IMR-90 (cell line): ENCODE measurements around the gene ZNF827. TPM values are rescaled to one million over a fixed set of nuclear protein-coding genes. Genes with fewer than 3 reads are reported as not detected.

Source experiments
- ATAC-seq: fragments of 200-7000 bp; cut with Tn5 transposase; 2 replicates; pipeline ENCODE4 v1.9.1; 2020; ENCODE audit warnings: low read depth, mild to moderate bottlenecking, moderate library complexity
- BruUV-seq: library from RNA; stranded (reverse); fragments of 400-500 nt; replicated peaks from 2 replicates; lab custom pipeline; 2021; lab: Mats Ljungman, UMichigan
- CTCF ChIA-PET: fragments of 300-600 bp; formaldehyde crosslinking; extraction: SDS; loops from one replicate; lab custom pipeline; 2021; ENCODE audit warnings: antibody characterized with exemption; lab: Yijun Ruan, JAX
- POLR2A ChIA-PET: fragments of 300-600 bp; sonication (Branson Sonifier 250); formaldehyde crosslinking; loops from one replicate; lab custom pipeline; 2022; ENCODE audit warnings: antibody characterized with exemption; ENCODE audit not compliant: unreplicated experiment; lab: Charles Lee
- DNase-seq: peaks from one replicate; pipeline ENCODE4 v3.0.0; 2013
- H2AFZ ChIP-seq: replicated peaks from 2 replicates; pipeline ENCODE3; 2013; ENCODE audit warnings: low read length, mild to moderate bottlenecking; ENCODE audit not compliant: poor library complexity
- H2AK5ac ChIP-seq: 2 replicates; pipeline ENCODE4 v1.6.1; 2013; ENCODE audit warnings: low read depth, low read length, inconsistent platforms
- H2AK9ac ChIP-seq: replicated peaks from 2 replicates; pipeline ENCODE3; 2013; ENCODE audit warnings: mild to moderate bottlenecking, low read depth, low read length, moderate library complexity; ENCODE audit not compliant: poor library complexity
- H2BK120ac ChIP-seq: 2 replicates; pipeline ENCODE4 v1.6.1; 2013; ENCODE audit warnings: low read depth, low read length, inconsistent platforms
- H2BK15ac ChIP-seq: 3 replicates; pipeline ENCODE4 v1.6.1; 2013; ENCODE audit warnings: low read depth, low read length, inconsistent platforms
- H2BK20ac ChIP-seq: 2 replicates; pipeline ENCODE4 v1.6.1; 2013; ENCODE audit warnings: low read depth, mild to moderate bottlenecking, inconsistent platforms, low read length, moderate library complexity
- H2BK5ac ChIP-seq: 2 replicates; pipeline ENCODE4 v1.6.1; 2013; ENCODE audit warnings: mild to moderate bottlenecking, low read depth, low read length, inconsistent platforms; ENCODE audit not compliant: poor library complexity, severe bottlenecking
- H3K14ac ChIP-seq: replicated peaks from 2 replicates; pipeline ENCODE4 v1.6.1; 2013; ENCODE audit warnings: low read depth, low read length, inconsistent platforms
- H3K18ac ChIP-seq: 2 replicates; pipeline ENCODE4 v1.6.1; 2013; ENCODE audit warnings: low read depth, low read length, control low read depth
- H3K23ac ChIP-seq: 2 replicates; pipeline ENCODE4 v1.6.1; 2013; ENCODE audit warnings: low read depth, low read length, inconsistent platforms
- H3K27ac ChIP-seq: 2 replicates; pipeline ENCODE4 v1.5.1; 2013; ENCODE audit warnings: mild to moderate bottlenecking, control low read depth, low read length; ENCODE audit not compliant: insufficient read depth
- H3K27me3 ChIP-seq: 2 replicates; pipeline ENCODE4 v1.6.1; 2013; ENCODE audit warnings: low read length; ENCODE audit not compliant: control insufficient read depth, insufficient read depth
- H3K36me3 ChIP-seq: 2 replicates; pipeline ENCODE4 v1.6.1; 2013; ENCODE audit warnings: low read length, mixed read lengths; ENCODE audit not compliant: control insufficient read depth, insufficient read depth
- H3K4ac ChIP-seq: 2 replicates; pipeline ENCODE4 v1.6.1; 2013; ENCODE audit warnings: low read depth, low read length, inconsistent platforms
- H3K4me1 ChIP-seq: 2 replicates; pipeline ENCODE4 v1.6.1; 2013; ENCODE audit warnings: low read length, mixed read lengths; ENCODE audit not compliant: control insufficient read depth, insufficient read depth
- H3K4me2 ChIP-seq: 2 replicates; pipeline ENCODE4 v1.6.1; 2013; ENCODE audit warnings: low read depth, mild to moderate bottlenecking, control low read depth, low read length, moderate library complexity
- H3K4me3 ChIP-seq: 2 replicates; pipeline ENCODE4 v1.5.1; 2013; ENCODE audit warnings: low read depth, mild to moderate bottlenecking, control low read depth, low read length, moderate library complexity; ENCODE audit not compliant: insufficient read depth
- H3K56ac ChIP-seq: 2 replicates; pipeline ENCODE4 v1.6.1; 2013; ENCODE audit warnings: low read length, inconsistent platforms; ENCODE audit not compliant: insufficient read depth; ENCODE audit errors: extremely low read depth
- H3K79me1 ChIP-seq, 2 experiments: 2 replicates each; pipeline ENCODE4 v1.6.1; 2013; ENCODE audit warnings: low read length in 2 of 2, inconsistent platforms in 1 of 2, low read depth in 1 of 2
- H3K9ac ChIP-seq: 2 replicates; pipeline ENCODE4 v1.6.1; 2013; ENCODE audit warnings: low read depth, low read length, control low read depth
- H3K9me1 ChIP-seq: 2 replicates; pipeline ENCODE4 v1.6.1; 2013; ENCODE audit warnings: low read length, inconsistent platforms; ENCODE audit not compliant: insufficient read depth
- H3K9me3 ChIP-seq: 2 replicates; pipeline ENCODE4 v1.6.1; 2013; ENCODE audit warnings: low read length; ENCODE audit not compliant: control insufficient read depth, insufficient read depth
- H4K20me1 ChIP-seq: 2 replicates; pipeline ENCODE4 v1.6.1; 2013; ENCODE audit warnings: low read length, inconsistent platforms; ENCODE audit not compliant: insufficient read depth
- H4K5ac ChIP-seq: 2 replicates; pipeline ENCODE4 v1.6.1; 2013; ENCODE audit warnings: mild to moderate bottlenecking, low read depth, low read length, control low read depth
- H4K8ac ChIP-seq, 2 experiments: 2 replicates each; pipeline ENCODE4 v1.6.1; 2013; ENCODE audit warnings: low read depth in 2 of 2, low read length in 2 of 2, control low read depth in 1 of 2, inconsistent platforms in 1 of 2
- H4K91ac ChIP-seq: 2 replicates; pipeline ENCODE4 v1.6.1; 2013; ENCODE audit warnings: low read depth, low read length, inconsistent platforms; ENCODE audit not compliant: insufficient read depth
- CEBPB ChIP-seq: IDR thresholded peaks from 2 replicates; pipeline ENCODE4 v1.6.1; 2012; ENCODE audit warnings: low read depth, low read length, improper control_type of control experiment
- CHD1 ChIP-seq: IDR thresholded peaks from 2 replicates; pipeline ENCODE4 v1.6.1; 2012; ENCODE audit warnings: low read depth, low read length, improper control_type of control experiment
- ELK1 ChIP-seq: fragments of 150-350 bp; IDR thresholded peaks from 2 replicates; pipeline ENCODE4 v1.6.1; 2016; ENCODE audit warnings: low read depth, mild to moderate bottlenecking, low read length, moderate library complexity, borderline replicate concordance
- FOS ChIP-seq: fragments of 150-350 bp; IDR thresholded peaks from 2 replicates; pipeline ENCODE4 v1.6.1; 2016; ENCODE audit warnings: low read depth, low read length
- MAFK ChIP-seq: IDR thresholded peaks from 2 replicates; pipeline ENCODE4 v1.6.1; 2012; ENCODE audit warnings: low read depth, low read length, improper control_type of control experiment
- MAZ ChIP-seq: IDR thresholded peaks from 2 replicates; pipeline ENCODE4 v1.6.1; 2012; ENCODE audit warnings: low read depth, mild to moderate bottlenecking, low read length, improper control_type of control experiment, moderate library complexity, borderline replicate concordance
- RAD21 ChIP-seq: IDR thresholded peaks from 2 replicates; pipeline ENCODE4 v1.6.1; 2012; ENCODE audit warnings: low read length, improper control_type of control experiment
- RCOR1 ChIP-seq: IDR thresholded peaks from 2 replicates; pipeline ENCODE4 v1.6.1; 2012; ENCODE audit warnings: mild to moderate bottlenecking, low read length, improper control_type of control experiment; ENCODE audit not compliant: insufficient replicate concordance
- RFX5 ChIP-seq: IDR thresholded peaks from 2 replicates; pipeline ENCODE4 v1.8.0; 2012; ENCODE audit warnings: low read depth, mild to moderate bottlenecking, low read length, moderate library complexity
- SMC3 ChIP-seq: fragments of 150-350 bp; IDR thresholded peaks from 2 replicates; pipeline ENCODE4 v1.6.1; 2016; ENCODE audit warnings: low read depth, mild to moderate bottlenecking, antibody characterized with exemption, low read length, moderate library complexity
- WGBS, 2 experiments: methylation state at CpG; one replicate each; pipeline versions ENCODE4 v1.1.5 to v1.1.7; 2013; ENCODE audit warnings: missing lambda C conversion rate in 2 of 2; ENCODE audit not compliant: insufficient read length in 1 of 2; ENCODE audit errors: extremely low coverage in 2 of 2; 5-methylcytosine and 5-hydroxymethylcytosine counted together
- dilution Hi-C: fragments of 300-500 bp; cut with HindIII; formaldehyde crosslinking; loops from one replicate; pipeline ENCODE4 v1.14.3; 2018; ENCODE audit warnings: low sequenced_read_pairs; ENCODE audit not compliant: unreplicated experiment
- in situ Hi-C: fragments of 300-500 bp; cut with MboI; formaldehyde crosslinking; loops from 3 replicates; pipeline ENCODE4 v1.14.3; 2019; ENCODE audit warnings: low sequenced_read_pairs, inconsistent platforms, mixed read lengths
- intact Hi-C: fragments of 100-400 bp; cut with micrococcal nuclease; formaldehyde crosslinking; loops from 2 replicates; pipeline ENCODE4 v1.10.0; 2022
- polyA plus RNA-seq, 3 experiments: library from polyadenylated mRNA; depleted of rRNA; stranded (reverse); fragments of >200 nt; gene quantifications; 2 replicates each; pipeline ENCODE4 v1.2.3, GENCODE V29; 2012; ENCODE audit warnings: low replicate concordance in 1 of 3
- total RNA-seq: library from RNA; depleted of rRNA; stranded (reverse); fragments of >200 nt; gene quantifications from 2 replicates; pipeline ENCODE4 v1.2.3, GENCODE V29; 2012

ZNF827 gene
- total and polyA plus RNA-seq, 2 of the 4 experiments (the other 2 are of a cell fraction) = 6.6 to 31.7 TPM

GRCh38 chr4:145888393-145888792 lies 50.2 kb downstream of the ZNF827 start:
- CTCF ChIA-PET = interaction anchor here (0.7 to 2.9 kb wide), 7 partner anchors 9 to 1095 kb away, joined by 3 to 8 read pairs (median 5); no protein-coding TSS in a partner anchor
- dilution Hi-C loops (no loop called here), intact Hi-C loops (loop anchor here (5.0 to 10.0 kb wide), 3 partner anchors 166 to 671 kb away; no protein-coding TSS in a partner anchor), in situ Hi-C loops (no loop called here)
- no peak overlapping the region for H3K27ac ChIP-seq
- H2BK5ac ChIP-seq = no peak overlapping the region
- no peak overlapping the region for H3K4me3 ChIP-seq
- H3K23ac ChIP-seq = no peak overlapping the region
- H3K27me3 ChIP-seq = no peaks in the 10 kb centered on the region
- peaks cover 22 to 35% of the 10 kb centered on the region in 2 experiments for H3K79me1 ChIP-seq
- no peak overlapping the region for H4K8ac ChIP-seq
- H3K14ac ChIP-seq = no peak overlapping the region
- no peaks in the 10 kb centered on the region; the same call in 1 of the 2 replicates for H3K9me1 ChIP-seq
- H4K20me1 ChIP-seq = peaks cover 4% of the 10 kb centered on the region; the same call in 1 of the 2 replicates
- peaks cover 6% of the 10 kb centered on the region for H3K4me1 ChIP-seq
- H2BK15ac ChIP-seq = no peak overlapping the region
- no peak overlapping the region for H2BK120ac ChIP-seq
- no peak overlapping the region for H2BK20ac ChIP-seq
- ATAC-seq = no peak
- H2AFZ ChIP-seq = no peak overlapping the region
- WGBS, 2 experiments = no CpG with 5 or more reads among the region's 2 CpGs
- no peak overlapping the region for H2AK9ac ChIP-seq
- no peak overlapping the region for H3K4me2 ChIP-seq
- TF ChIP-seq MAFK (no peak), FOS (no peak), RCOR1 (no peak), SMC3 (no peak), CEBPB (no peak), RAD21 (no peak), RFX5 (no peak), ELK1 (no peak), CHD1 (no peak), MAZ (no peak)
- no peak for DNase-seq
- no peak overlapping the region for H3K9ac ChIP-seq
- POLR2A ChIA-PET = no interaction called here
- H3K36me3 ChIP-seq = peaks cover 15% of the 10 kb centered on the region
- no peak overlapping the region for H4K91ac ChIP-seq
- no peak overlapping the region for H3K18ac ChIP-seq
- no peaks in the 10 kb centered on the region for H3K9me3 ChIP-seq
- H3K56ac ChIP-seq = no peak overlapping the region
- no peak overlapping the region for H3K4ac ChIP-seq
- no peak overlapping the region for H2AK5ac ChIP-seq
- H4K5ac ChIP-seq = no peak overlapping the region
- BruUV-seq = no TSS peak
